HEK293 (cell line): ENCODE results near the gene TRIM26.

ENCODE experiments used
- CTCF ChIA-PET: fragments of 350-600 bp; formaldehyde crosslinking; extraction: SDS; loops from one replicate; lab custom pipeline; 2021; ENCODE audit warnings: antibody characterized with exemption; lab: Yijun Ruan, JAX
- POLR2A ChIA-PET: fragments of 300-600 bp; formaldehyde crosslinking; extraction: SDS; loops from one replicate; lab custom pipeline; 2020; ENCODE audit warnings: antibody characterized with exemption, inconsistent platforms; lab: Yijun Ruan, JAX
- H3K27ac ChIP-seq: fragments of 200-500 bp; sonication (Bioruptor generic); 2 replicates; pipeline ENCODE4 v1.5.1; 2014; ENCODE audit warnings: low read depth, low read length, control low read depth, inconsistent platforms; ENCODE audit errors: extremely low read depth
- H3K36me3 ChIP-seq, 2 experiments: fragments of 200-500 bp in 1 of 2; sonication (Bioruptor generic) in 1 of 2; 1 replicate in 1 of 2; 2 replicates in 1 of 2; pipeline ENCODE4 v1.5.1; 2014 to 2017; ENCODE audit warnings: inconsistent platforms in 2 of 2, low read length in 2 of 2; ENCODE audit not compliant: control insufficient read depth in 2 of 2, insufficient read depth in 1 of 2
- H3K4me1 ChIP-seq: fragments of 200-500 bp; sonication (Bioruptor generic); 2 replicates; pipeline ENCODE4 v1.5.1; 2014; ENCODE audit warnings: mild to moderate bottlenecking, low read length, inconsistent platforms; ENCODE audit not compliant: control insufficient read depth, insufficient read depth
- H3K4me3 ChIP-seq: 2 replicates; pipeline ENCODE4 v1.5.1; 2011; ENCODE audit warnings: low read depth, mild to moderate bottlenecking, control low read depth, low read length, moderate library complexity
- H3K9me3 ChIP-seq: fragments of 200-500 bp; sonication (Bioruptor generic); 2 replicates; pipeline ENCODE4 v1.5.1; 2014; ENCODE audit warnings: low read depth, low read length, inconsistent platforms; ENCODE audit not compliant: control insufficient read depth, insufficient read depth
- BCL6B ChIP-seq: fragments of 450-650 bp; formaldehyde crosslinking; IDR thresholded peaks from 2 replicates; pipeline ENCODE4 v1.5.1; 2017; ENCODE audit warnings: missing biosample characterization, missing genetic modification characterization
- HIC1 ChIP-seq: fragments of 450-650 bp; formaldehyde crosslinking; IDR thresholded peaks from 2 replicates; pipeline ENCODE4 v1.5.1; 2016; ENCODE audit warnings: missing biosample characterization, missing genetic modification characterization
- HOXA7 ChIP-seq: sonication (generic); formaldehyde crosslinking; IDR thresholded peaks from 2 replicates; pipeline ENCODE4 v1.8.1; 2022; ENCODE audit warnings: missing genetic modification reagents, borderline replicate concordance
- INSM2 ChIP-seq: fragments of 450-650 bp; formaldehyde crosslinking; IDR thresholded peaks from 2 replicates; pipeline ENCODE4 v1.5.1; 2016; ENCODE audit warnings: missing biosample characterization, missing genetic modification characterization
- MYNN ChIP-seq: fragments of 450-650 bp; formaldehyde crosslinking; IDR thresholded peaks from 2 replicates; pipeline ENCODE4 v1.5.1; 2016; ENCODE audit warnings: missing biosample characterization, missing genetic modification characterization, borderline replicate concordance
- MZF1 ChIP-seq: fragments of 450-650 bp; formaldehyde crosslinking; IDR thresholded peaks from 2 replicates; pipeline ENCODE4 v1.5.1; 2017; ENCODE audit warnings: missing biosample characterization, missing genetic modification characterization, borderline replicate concordance
- SCRT2 ChIP-seq: fragments of 450-650 bp; formaldehyde crosslinking; IDR thresholded peaks from 2 replicates; pipeline ENCODE4 v1.5.1; 2016; ENCODE audit warnings: missing biosample characterization, missing genetic modification characterization
- ZBTB26 ChIP-seq: fragments of 450-650 bp; formaldehyde crosslinking; optimal IDR thresholded peaks from 2 replicates; pipeline ENCODE3; 2016; ENCODE audit warnings: missing biosample characterization, mild to moderate bottlenecking, missing genetic modification characterization
- ZBTB48 ChIP-seq: fragments of 450-650 bp; formaldehyde crosslinking; IDR thresholded peaks from 2 replicates; pipeline ENCODE4 v1.5.1; 2016; ENCODE audit warnings: missing biosample characterization, missing genetic modification characterization
- ZFP69B ChIP-seq: fragments of 450-650 bp; formaldehyde crosslinking; IDR thresholded peaks from 2 replicates; pipeline ENCODE4 v1.5.1; 2016; ENCODE audit warnings: missing biosample characterization, missing genetic modification characterization
- ZNF138 ChIP-seq: fragments of 450-650 bp; formaldehyde crosslinking; IDR thresholded peaks from 2 replicates; pipeline ENCODE4 v1.5.1; 2016; ENCODE audit warnings: missing biosample characterization, missing genetic modification characterization, borderline replicate concordance
- ZNF248 ChIP-seq: fragments of 450-650 bp; formaldehyde crosslinking; IDR thresholded peaks from 2 replicates; pipeline ENCODE4 v1.5.1; 2017; ENCODE audit warnings: missing biosample characterization, missing genetic modification characterization
- ZNF473 ChIP-seq: fragments of 450-650 bp; formaldehyde crosslinking; IDR thresholded peaks from 2 replicates; pipeline ENCODE4 v1.5.1; 2017; ENCODE audit warnings: missing biosample characterization, missing genetic modification characterization
- ZNF549 ChIP-seq: fragments of 450-650 bp; IDR thresholded peaks from 2 replicates; pipeline ENCODE4 v1.5.1; 2018; ENCODE audit warnings: missing biosample characterization, missing genetic modification characterization, mild to moderate bottlenecking, inconsistent platforms, moderate library complexity
- ZNF600 ChIP-seq: fragments of 450-650 bp; formaldehyde crosslinking; IDR thresholded peaks from 2 replicates; pipeline ENCODE4 v1.5.1; 2016; ENCODE audit warnings: missing biosample characterization, missing genetic modification characterization
- ZNF621 ChIP-seq: fragments of 450-650 bp; formaldehyde crosslinking; IDR thresholded peaks from 2 replicates; pipeline ENCODE4 v1.5.1; 2017; ENCODE audit warnings: missing biosample characterization, missing genetic modification characterization
- ZNF707 ChIP-seq: fragments of 450-650 bp; formaldehyde crosslinking; IDR thresholded peaks from 2 replicates; pipeline ENCODE4 v1.5.1; 2016; ENCODE audit warnings: missing biosample characterization, missing genetic modification characterization
- ZNF768 ChIP-seq: fragments of 450-650 bp; formaldehyde crosslinking; IDR thresholded peaks from 2 replicates; pipeline ENCODE4 v1.5.1; 2018; ENCODE audit warnings: missing biosample characterization, mild to moderate bottlenecking, missing genetic modification characterization

Gene TRIM26

GRCh38 chr6:30238178-30238795, 25.1 kb upstream of the TRIM26 start (continued):
- no peak for TF ChIP-seq ZNF473
- no peak for TF ChIP-seq ZNF707 (tag by site-specific recombination)
- 0 out of 2 replicates have a peak, but pooled peaks have one; percentile 39 for TF ChIP-seq ZNF768 (tag by site-specific recombination)
- no peak for TF ChIP-seq ZBTB48 (tag by site-specific recombination)
- no peak for TF ChIP-seq BCL6B (tag by site-specific recombination)
- no peak for TF ChIP-seq MZF1 (tag by site-specific recombination)
- TF ChIP-seq HOXA7 (CRISPR knock-in tag) = no peak
- no peak for TF ChIP-seq HIC1 (tag by site-specific recombination)
- TF ChIP-seq ZFP69B (tag by site-specific recombination) = no peak

GRCh38 chr6:30234356-30234755, 21.1 kb upstream of the TRIM26 start:
- POLR2A ChIA-PET = interaction anchor here (1.5 kb wide), 1 partner anchor 21 kb away, joined by 4 read pairs; the partner anchor contains the start of gene TRIM26
- no peak overlapping the region for H3K4me3 ChIP-seq
- H3K27ac ChIP-seq = no peak overlapping the region
- H3K4me1 ChIP-seq = peaks cover 7% of the 10 kb centered on the region
- no peaks in the 10 kb centered on the region for H3K36me3 ChIP-seq
- TF ChIP-seq ZNF248 = no peak
- no peak for TF ChIP-seq ZNF549 (tag by site-specific recombination)
- TF ChIP-seq ZNF621 (tag by site-specific recombination) = no peak
- TF ChIP-seq ZNF600 (tag by site-specific recombination) = peak; percentile 27; the same call in 1 of the 2 replicates
- TF ChIP-seq SCRT2 (tag by site-specific recombination) = 0 out of 2 replicates have a peak, but pooled peaks have one; percentile 71
- no peak for TF ChIP-seq ZBTB26 (tag by site-specific recombination)
- TF ChIP-seq MYNN (tag by site-specific recombination) = peak; percentile 69
- TF ChIP-seq INSM2 = no peak
- no peak for TF ChIP-seq ZNF138 (tag by site-specific recombination)
- CTCF ChIA-PET = interaction anchor here (0.9 to 1.0 kb wide), 2 partner anchors 15 to 162 kb away, joined by 3 read pairs; no protein-coding TSS in a partner anchor
- H3K9me3 ChIP-seq = no peaks in the 10 kb centered on the region
